IPS-15b (cell line): ENCODE data around the gene MRPL34.

ENCODE experiments used
- H3K27me3 ChIP-seq: one replicate; pipeline ENCODE4 v1.6.1; 2013; ENCODE audit warnings: low read length; ENCODE audit not compliant: control insufficient read depth, insufficient read depth
- H3K36me3 ChIP-seq: one replicate; pipeline ENCODE4 v1.6.1; 2013; ENCODE audit warnings: low read length; ENCODE audit not compliant: control insufficient read depth, insufficient read depth
- H3K4me1 ChIP-seq: one replicate; pipeline ENCODE4 v1.6.1; 2013; ENCODE audit warnings: mild to moderate bottlenecking, low read length; ENCODE audit not compliant: control insufficient read depth, insufficient read depth
- H3K4me3 ChIP-seq: one replicate; pipeline ENCODE4 v1.5.1; 2013; ENCODE audit warnings: low read depth, low read length
- H3K9ac ChIP-seq: one replicate; pipeline ENCODE4 v1.6.1; 2013; ENCODE audit warnings: low read depth, mild to moderate bottlenecking, low read length
- H3K9me3 ChIP-seq: one replicate; pipeline ENCODE4 v1.6.1; 2013; ENCODE audit warnings: mild to moderate bottlenecking, low read length; ENCODE audit not compliant: control insufficient read depth, insufficient read depth

MRPL34 gene

GRCh38 chr19:17304386-17305215, 1.1 kb upstream of the MRPL34 start:
- H3K36me3 ChIP-seq: peaks cover 7% of the 10 kb centered on the region
- H3K9me3 ChIP-seq: no peaks in the 10 kb centered on the region
- H3K9ac ChIP-seq: no peak overlapping the region
- no peaks in the 10 kb centered on the region for H3K27me3 ChIP-seq
- H3K4me1 ChIP-seq: peaks cover 10% of the 10 kb centered on the region
- peak overlapping the region; percentile 35 for H3K4me3 ChIP-seq

GRCh38 chr19:17305216-17305516, 506 bp upstream of the MRPL34 start:
- Histone ChIP-seq H3K27me3 (no peaks in the 10 kb centered on the region), H3K36me3 (peaks cover 7% of the 10 kb centered on the region), H3K4me1 (peaks cover 10% of the 10 kb centered on the region), H3K9ac (no peak overlapping the region), H3K9me3 (no peaks in the 10 kb centered on the region), H3K4me3 (peak overlapping the region; percentile 35)

- Histone ChIP-seq H3K4me3 (peak overlapping the region; percentile 92), H3K27me3 (no peaks in the 10 kb centered on the region), H3K9me3 (no peaks in the 10 kb centered on the region), H3K4me1 (peaks cover 10% of the 10 kb centered on the region), H3K36me3 (peaks cover under 1% of the 10 kb centered on the region), H3K9ac (peak overlapping the region; percentile 82)
Observed at GRCh38 chr19:17306285-17306714, 628 bp downstream of the MRPL34 start.

- no peak overlapping the region for H3K4me3 ChIP-seq
- H3K4me1 ChIP-seq: peaks cover 7% of the 10 kb centered on the region
- H3K9ac ChIP-seq: no peak overlapping the region
Observed at GRCh38 chr19:17307876-17308377, 2.3 kb downstream of the MRPL34 start.

GRCh38 chr19:17309198-17309964, 3.7 kb downstream of the MRPL34 start, which contains the start of gene DDA1:
Gene DDA1, plus strand, starts transcription at chr19:17309563. Its CDS starts 92 bp downstream, at chr19:17309655.
- Histone ChIP-seq H3K4me3 (peak within 1 kb of the TSS; percentile 94), H3K36me3 (peaks cover 7% of the 10 kb centered on the region), H3K4me1 (peaks cover 2% of the 10 kb centered on the region), H3K9ac (peak within 1 kb of the TSS; percentile 60), H3K9me3 (no peaks in the 10 kb centered on the region), H3K27me3 (no peaks in the 10 kb centered on the region)

More at GRCh38 chr19:17307876-17308377, 2.3 kb downstream of the MRPL34 start:
- Histone ChIP-seq H3K36me3 (peaks cover 5% of the 10 kb centered on the region), H3K27me3 (no peaks in the 10 kb centered on the region), H3K9me3 (no peaks in the 10 kb centered on the region)

GRCh38 chr19:17309965-17310461, 4.3 kb downstream of the MRPL34 start:
- H3K4me3 ChIP-seq: peak overlapping the region; percentile 94
- H3K36me3 ChIP-seq: peaks cover 12% of the 10 kb centered on the region
- H3K9me3 ChIP-seq: no peaks in the 10 kb centered on the region
- H3K9ac ChIP-seq: peak overlapping the region; percentile 60
- no peaks in the 10 kb centered on the region for H3K27me3 ChIP-seq
- H3K4me1 ChIP-seq: no peaks in the 10 kb centered on the region

- Histone ChIP-seq H3K9me3 (no peaks in the 10 kb centered on the region), H3K4me3 (no peak overlapping the region), H3K27me3 (no peaks in the 10 kb centered on the region), H3K9ac (no peak overlapping the region), H3K36me3 (peaks cover 19% of the 10 kb centered on the region), H3K4me1 (no peaks in the 10 kb centered on the region)
Observed at GRCh38 chr19:17311455-17312188, 6.0 kb downstream of the MRPL34 start.

- H3K36me3 ChIP-seq: peaks cover 21% of the 10 kb centered on the region
- H3K4me1 ChIP-seq: no peaks in the 10 kb centered on the region
- H3K4me3 ChIP-seq: no peak overlapping the region
- no peak overlapping the region for H3K9ac ChIP-seq
- H3K9me3 ChIP-seq: no peaks in the 10 kb centered on the region
- no peaks in the 10 kb centered on the region for H3K27me3 ChIP-seq
Observed at GRCh38 chr19:17312189-17313113, 6.8 kb downstream of the MRPL34 start.

GRCh38 chr19:17314007-17314593, 8.4 kb downstream of the MRPL34 start:
- Histone ChIP-seq H3K4me3 (no peak overlapping the region), H3K36me3 (peaks cover 25% of the 10 kb centered on the region), H3K9me3 (no peaks in the 10 kb centered on the region), H3K4me1 (no peaks in the 10 kb centered on the region), H3K9ac (no peak overlapping the region), H3K27me3 (no peaks in the 10 kb centered on the region)

GRCh38 chr19:17318966-17319365, 13.3 kb downstream of the MRPL34 start:
- no peak overlapping the region for H3K4me3 ChIP-seq
- no peak overlapping the region for H3K9ac ChIP-seq
- H3K27me3 ChIP-seq: no peaks in the 10 kb centered on the region
- H3K4me1 ChIP-seq: no peaks in the 10 kb centered on the region
- peaks cover 42% of the 10 kb centered on the region for H3K36me3 ChIP-seq
- H3K9me3 ChIP-seq: no peaks in the 10 kb centered on the region
